NCI-H1105 treated with DMSO at 0.1 percent for 48 hours (cell line): ENCODE data around the gene PLSCR1.
"Not testable (repeated sequence)": the region's sequence is repeated elsewhere in the genome, so short reads cannot be mapped to it uniquely, and the experiment has no call there.

Experiments
- DNase-seq: peaks from one replicate; lab custom pipeline; 2025; lab: John Stamatoyannopoulos, UW

Gene PLSCR1

DNA sequence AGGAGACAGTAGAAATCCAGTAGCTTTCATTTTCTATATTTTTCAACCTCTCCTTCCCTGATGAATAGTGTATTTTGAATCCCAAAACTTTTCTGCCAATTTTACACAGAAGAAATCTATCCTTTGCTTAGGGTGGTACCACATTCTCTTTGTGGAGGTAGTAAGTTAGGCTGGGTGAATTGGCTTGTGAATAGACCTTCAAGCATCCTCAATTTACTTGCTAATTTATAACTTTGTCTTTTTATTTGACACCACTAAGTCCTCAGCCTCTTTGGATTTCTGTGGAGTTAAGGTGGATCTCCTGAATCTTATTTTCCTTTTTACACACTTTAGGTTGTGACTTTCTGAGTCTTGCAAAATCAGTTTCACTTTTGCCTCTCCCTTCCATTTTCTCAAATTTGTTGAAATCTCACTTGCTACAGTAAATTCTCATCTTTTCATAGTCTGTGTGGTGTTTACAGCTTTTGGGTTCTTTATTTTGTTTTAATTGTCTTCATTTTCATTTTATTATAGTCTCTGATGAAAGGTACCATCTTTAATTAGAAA is 5.7 kb upstream of the PLSCR1 start:
- DNase-seq: no peak

DNA sequence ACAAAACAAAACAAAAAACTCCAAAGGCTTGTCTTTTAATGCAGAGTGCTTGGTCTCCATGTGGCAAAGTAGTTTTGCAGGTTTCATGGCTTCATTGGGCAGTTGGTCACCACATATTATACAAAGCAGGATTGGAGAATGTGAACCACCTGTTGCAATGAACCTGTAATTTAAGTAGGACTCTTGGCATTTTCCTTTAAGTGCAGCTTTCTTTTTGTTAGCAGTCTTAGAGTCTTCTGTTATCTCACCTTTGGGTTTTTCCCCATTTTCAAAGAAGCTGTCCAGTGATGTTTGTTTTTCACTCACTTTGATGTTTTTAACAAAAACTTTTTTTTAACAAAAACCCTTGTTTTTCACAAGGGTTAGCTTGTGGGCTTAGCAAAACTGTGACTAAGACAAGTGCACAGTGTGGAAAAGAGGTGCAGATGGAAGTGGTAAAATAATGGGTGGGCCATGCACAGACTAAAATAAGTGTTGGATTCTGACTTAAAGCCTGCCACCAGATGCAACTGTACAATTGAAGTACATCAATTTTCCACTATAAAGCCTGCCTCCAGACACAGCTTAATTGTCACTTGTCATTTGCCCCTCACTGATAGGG is 2.9 kb upstream of the PLSCR1 start:
- no peak for DNase-seq

DNA sequence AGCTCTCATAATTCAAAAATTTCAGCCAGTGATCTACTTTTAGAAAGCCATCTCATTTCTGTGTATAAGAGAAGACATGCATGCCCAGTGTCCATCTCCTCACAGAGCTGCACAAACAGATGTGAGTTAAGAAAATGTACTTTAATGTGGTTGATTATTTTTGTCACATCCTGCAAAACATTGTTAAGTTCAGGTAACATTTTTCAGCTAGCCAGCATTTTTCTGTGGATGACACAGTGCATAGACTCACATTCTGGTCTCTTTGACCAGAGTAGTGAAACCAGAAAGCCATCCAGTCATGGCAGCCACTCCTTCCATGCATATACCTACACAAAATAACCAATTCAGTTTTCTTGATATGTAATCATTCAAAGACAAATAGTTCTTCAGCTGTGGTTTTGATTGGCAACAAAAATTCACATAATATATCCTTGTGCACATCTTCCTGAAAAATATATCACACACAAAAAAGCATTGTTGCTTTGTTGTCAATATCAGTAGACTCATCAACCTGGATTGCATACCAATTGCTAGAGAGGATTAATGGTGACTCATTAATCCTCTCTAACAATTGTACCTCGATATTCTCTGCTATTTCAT is 2.1 kb upstream of the PLSCR1 start:
- DNase-seq: no peak

DNA sequence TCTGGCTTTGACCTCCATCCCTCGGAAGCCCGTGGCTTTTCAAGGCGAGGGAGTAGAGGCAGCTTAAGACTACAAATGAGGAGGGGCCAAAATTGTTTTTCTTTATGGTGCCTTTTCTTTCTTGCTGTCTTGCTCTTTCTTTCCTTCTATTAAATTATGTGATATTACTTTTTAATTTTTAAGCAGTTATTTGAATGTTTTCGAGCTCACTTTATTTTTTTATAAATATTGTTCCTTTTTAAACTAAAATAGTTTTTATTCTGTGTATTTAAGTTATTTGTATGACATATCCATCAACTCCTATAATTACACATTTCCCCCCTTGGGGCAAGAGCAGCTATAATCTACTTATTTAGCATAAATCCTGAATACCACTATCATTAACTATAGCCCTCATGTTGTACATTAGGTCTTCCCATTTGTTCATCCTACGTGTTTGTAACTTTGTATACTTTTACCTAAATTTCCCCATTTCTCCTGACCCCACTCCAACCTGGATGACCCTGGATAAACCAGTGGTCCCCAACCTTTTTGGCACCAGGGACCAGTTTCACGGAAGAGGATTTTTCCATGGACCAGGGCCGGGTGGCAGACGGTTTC is 622 bp upstream of the PLSCR1 start:
- DNase-seq: no peak

DNA sequence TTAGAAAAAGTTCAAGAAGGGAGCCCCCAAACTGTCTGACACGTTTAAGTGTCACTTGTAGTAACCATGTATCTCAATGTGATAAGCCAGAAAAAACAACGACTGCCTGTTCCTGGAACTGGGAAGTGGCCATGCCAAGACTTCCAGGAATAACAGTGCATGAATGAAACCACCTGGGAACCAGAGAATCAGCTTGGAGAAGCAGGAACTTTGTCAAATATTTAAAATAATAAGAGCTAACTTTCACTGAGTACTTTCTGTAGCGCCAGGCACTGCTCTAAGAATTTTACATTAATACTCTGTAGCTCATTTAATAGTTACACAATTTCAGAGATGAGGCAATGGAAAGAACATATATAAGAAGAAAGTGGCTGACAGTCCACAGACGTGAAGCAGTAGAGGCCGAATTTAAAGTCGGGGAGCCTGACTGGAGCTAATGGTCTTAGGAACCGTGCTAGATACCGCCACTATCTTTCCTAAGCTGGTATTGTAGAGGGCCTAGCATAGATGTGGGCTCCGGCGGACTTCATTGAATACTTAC is 876 bp downstream of the PLSCR1 start:
- no peak for DNase-seq

DNA sequence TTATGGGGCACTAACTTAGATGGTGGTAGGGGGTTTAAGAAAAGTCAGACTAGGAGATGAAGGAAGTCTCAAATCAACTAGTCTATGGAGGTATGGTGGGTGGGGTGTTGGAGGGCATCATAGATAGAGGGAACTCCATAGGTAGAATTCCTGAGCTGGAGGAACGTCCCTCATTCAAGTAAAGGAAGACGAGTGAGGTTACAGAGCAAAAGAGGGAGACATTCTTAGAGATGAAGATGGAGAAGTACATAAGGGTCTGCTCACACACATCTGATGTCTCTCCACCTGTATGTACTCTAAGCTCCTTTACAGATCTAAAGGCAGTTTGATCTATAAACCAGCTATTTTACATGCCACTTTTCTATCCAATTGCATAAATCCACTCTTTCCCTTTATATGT is 1.4 kb downstream of the PLSCR1 start:
- no peak for DNase-seq

DNA sequence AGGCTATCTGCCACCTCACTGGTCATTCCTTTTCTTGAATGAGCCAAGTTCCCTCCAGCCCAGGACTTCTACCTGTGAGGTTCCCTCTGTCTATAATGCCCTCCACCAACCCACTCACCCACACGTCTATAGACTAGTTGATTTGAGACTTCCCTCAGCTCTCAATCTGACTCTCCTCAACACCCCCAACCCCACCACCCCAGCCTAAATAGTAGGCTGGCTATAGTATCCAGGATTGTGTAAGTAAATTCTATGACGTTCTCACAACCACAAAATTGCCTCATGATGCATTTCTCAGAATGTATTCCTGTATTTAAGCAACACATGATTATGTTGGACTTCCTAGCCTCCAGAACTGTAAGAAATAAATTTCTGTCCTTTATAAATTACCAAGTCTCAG is 2.2 kb downstream of the PLSCR1 start:
- DNase-seq: no peak

DNA sequence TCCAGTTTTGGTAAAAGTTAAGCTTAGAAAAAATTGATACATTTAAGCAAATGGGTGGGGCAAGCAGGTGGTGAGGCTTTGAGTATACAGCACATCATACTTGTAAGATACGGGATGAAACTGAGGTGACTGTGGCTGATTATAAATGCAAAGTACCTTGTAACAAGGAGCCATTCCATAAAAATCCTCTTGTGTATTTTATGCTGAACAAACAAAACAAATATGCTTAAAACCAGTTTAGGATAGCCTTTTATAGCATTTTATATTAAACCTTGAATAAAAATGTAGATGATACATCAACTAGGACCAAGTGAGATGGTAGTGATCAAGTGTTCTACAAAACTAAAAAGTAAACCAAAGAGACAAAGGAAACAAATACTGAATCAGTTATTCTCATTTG is 3.4 kb downstream of the PLSCR1 start:
- DNase-seq: no peak

DNA sequence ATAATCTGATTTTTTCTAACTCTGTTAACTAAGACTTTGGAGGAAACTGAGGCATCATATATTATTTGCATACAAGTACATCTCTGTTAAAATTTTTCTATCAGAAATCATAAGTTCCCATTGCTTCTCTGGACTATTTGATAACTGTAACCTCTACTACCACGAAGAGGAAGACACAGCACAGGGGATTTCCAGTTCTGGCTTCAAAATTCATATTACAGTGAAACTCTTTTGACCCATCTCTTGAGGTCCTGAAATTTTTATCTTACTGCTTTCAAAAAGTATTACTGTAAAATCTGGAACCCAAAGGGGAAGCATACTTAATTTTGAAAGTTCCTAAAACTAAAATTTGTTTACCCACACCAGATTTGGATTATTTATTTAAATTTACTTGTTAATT is 4.2 kb downstream of the PLSCR1 start:
- no peak for DNase-seq

DNA sequence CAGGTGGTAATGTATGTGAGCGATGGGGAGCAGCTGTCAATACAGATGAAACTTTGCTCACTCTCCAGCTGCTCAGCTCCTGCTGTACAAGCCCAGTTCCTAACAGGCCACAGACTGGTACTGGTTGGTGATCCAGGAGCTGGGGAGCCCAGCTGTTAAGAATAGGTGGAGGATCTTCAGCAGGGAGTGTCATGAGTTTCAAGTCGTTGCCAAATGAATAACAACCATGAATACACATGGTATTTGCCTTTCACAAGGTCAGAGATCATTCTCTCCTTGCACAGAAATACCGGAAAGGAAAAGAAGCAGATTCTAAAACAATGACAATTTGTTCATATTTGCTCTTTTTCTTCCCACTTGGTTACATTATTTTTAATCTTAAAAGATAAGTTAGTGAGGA is 5.1 kb downstream of the PLSCR1 start:
- no peak for DNase-seq

DNA sequence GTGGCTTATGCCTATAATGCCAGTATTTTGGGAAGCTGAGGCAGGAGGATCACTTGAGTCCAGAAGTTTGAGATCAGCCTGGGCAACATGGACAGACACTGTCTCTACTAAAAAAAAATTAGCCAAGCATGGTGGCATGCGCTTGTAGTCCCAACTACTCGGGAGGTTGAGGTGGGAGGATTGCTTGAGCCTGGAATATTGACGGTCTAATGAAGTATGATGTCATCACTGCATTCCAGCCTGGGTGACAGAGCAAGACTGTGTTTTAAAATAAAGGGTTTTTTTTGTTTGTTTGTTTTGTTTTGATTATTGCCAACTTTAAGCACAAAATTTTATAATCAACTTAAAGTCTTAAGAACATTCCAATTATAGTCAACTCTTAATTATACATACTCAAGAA is 6.8 kb downstream of the PLSCR1 start:
- DNase-seq: no peak

DNA sequence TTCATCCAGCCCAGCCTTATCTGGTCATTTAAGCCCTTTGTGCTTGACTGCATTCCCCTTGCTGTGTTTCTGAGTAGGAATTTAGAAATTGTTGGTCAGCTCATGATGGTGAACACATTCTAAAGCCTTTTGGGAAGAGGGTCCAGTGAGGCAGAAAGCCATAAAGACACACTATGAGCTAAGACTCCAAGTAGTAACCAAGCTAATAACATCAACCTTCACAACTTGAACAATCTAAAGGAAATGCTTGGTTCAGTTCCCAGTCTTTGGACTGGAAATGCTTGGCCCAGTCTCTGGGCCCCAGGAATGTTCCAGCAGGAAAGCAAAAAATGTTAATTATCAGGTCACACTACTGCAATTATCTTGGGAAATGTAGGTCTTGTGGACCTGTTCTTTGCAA is 7.7 kb downstream of the PLSCR1 start:
- no peak for DNase-seq

DNA sequence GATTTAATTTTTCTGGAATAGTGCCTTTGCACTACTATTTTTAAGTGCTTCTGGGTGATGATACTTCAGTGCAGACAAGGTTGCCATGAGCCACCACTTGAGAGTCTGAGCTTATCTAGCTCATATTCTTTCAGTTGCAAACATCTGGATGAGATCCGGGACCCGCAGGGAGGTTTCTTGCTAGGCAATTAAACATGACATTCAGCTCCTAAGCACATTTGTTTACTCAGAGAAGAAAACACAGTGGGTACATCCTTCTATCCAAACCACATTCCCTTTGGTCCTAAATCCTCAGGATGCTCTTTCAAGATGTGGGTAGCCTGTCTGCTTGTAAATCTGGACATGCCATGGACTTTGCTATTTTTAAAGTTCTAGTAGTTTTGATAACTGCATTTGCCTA is 12.0 kb downstream of the PLSCR1 start:
- no peak for DNase-seq

DNA sequence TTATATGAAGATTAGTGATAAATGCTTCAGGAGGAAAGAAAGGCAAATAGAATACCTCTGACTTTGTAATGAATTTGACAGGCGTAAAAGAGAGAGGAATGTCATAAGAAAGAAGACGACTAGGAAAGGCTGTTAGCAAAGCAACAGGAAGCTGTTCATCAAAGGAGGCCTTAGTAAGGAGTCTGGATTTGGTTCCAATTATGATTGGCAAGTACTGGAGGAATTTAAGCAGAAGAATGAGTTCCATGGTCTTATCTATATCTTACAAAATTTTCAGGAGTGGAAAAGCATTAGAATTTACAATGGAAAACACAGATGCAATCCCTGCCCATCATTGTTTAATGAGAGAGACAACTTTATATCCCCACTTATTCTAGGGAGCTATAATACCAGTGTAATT is 13.8 kb downstream of the PLSCR1 start:
- DNase-seq: no peak

DNA sequence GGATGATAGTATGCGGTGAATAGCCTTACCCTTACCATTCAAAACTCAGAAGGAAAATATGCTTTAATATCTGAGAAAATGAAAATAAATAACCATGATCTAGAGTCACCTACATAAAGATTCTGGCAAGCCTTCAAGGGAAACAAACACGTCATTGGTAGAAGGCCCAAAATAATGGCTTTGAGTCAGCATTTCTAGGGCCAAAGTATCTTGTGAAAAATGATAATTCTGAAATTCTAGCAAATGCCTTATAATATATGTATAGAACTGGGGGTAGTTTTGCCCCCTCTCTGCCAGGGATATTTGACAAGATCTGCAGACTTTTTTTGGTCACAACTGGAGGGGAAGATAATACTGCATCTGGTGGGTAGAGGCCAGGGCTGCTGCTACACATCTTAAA is 15.4 kb downstream of the PLSCR1 start:
- DNase-seq: no peak

DNA sequence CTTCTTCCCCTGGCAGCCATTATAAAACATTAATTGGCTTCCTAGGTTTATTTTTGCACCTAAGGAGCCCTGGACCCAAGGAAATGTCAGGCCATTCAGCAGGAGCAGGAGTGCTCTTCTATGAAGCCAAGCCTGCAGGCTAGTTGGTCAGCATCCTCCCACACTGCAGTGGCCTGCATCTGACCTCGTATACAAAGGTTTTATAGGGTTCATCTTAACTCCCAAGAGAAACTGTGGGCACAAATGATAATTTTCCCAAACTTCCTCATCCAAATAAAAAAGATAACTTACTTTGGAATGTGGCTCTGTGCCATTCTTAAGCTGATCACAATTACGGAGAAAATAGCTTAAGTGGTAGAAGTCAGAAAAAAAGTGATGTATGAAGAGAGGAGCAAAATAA is 19.4 kb downstream of the PLSCR1 start:
- no peak for DNase-seq

DNA sequence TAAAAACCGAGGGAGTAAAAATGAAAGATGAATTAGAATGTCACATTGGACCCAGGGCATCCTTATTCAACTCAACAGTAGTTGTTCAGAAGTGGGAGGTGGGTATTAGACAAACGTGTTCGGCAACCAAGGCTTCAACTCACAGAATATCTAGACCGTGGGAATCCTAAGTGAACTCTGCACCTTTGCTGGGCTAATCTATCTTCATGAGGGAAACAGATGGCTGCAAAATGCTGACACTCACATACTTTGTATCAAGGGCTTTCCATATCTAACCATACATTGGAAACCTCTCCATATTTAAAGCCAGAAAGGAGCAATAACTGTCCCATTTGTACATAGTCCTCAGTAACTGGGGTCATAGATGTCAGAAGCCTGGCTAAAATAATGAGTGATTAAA is 20.9 kb downstream of the PLSCR1 start:
- no peak for DNase-seq

DNA sequence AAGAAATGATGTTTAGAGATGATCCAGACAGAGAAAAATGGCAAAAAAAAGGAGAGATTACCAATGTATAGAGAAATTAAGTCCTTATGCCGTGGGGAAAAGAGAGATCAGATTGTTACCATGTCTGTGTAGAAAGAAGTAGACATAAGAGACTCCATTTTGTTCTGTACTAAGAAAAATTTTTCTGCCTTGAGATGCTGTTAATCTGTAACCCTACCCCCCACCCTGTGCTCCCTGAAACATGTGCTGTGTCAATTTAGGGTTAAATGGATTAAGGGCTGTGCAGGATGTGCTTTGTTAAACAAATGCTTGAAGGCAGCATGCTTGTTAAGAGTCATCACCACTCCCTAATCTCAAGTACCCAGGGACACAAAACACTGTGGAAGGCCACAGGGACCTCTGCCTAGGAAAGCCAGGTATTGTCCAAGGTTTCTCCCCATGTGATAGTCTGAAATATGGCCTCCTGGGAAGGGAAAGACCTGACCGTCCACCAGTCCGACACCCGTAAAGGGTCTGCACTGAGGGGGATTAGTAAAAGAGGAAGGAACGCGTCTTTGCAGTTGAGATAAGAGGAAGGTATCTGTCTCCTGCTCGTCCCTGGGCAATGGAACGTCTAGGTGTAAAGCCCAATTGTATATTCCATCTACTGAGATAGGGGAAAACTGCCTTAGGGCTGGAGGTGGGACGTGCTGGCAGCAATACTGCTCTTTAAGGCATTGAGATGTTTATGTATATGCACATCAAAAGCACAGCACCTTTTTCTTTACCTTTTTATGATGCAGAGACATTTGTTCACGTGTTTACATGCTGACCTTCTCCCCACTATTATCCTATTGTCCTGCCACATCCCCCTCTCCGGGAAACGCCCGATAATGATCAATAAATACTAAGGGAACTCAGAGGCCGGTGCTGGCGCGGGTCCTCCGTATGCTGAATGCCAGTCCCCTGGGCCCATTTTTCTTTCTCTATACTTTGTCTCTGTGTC is 21.9 kb downstream of the PLSCR1 start:
- not testable (repeated sequence) for DNase-seq

DNA sequence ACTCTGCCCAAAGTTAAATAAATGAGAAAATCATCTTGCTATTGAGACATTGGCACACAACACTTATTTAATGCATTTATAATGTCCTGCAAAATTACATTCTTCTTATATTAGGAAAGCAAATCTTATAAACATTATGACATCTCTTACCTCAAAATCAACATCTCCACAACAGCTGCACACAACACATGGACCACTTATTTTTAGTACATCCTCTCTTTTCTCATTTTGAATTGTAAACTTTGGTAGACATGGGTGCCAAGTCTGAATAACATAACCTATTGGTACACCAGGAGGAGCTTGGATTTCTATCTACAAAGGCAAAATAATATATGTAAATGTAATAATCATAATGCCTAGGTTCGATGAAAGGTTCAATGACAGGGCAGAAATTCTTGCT is 23.0 kb downstream of the PLSCR1 start:
- no peak for DNase-seq

DNA sequence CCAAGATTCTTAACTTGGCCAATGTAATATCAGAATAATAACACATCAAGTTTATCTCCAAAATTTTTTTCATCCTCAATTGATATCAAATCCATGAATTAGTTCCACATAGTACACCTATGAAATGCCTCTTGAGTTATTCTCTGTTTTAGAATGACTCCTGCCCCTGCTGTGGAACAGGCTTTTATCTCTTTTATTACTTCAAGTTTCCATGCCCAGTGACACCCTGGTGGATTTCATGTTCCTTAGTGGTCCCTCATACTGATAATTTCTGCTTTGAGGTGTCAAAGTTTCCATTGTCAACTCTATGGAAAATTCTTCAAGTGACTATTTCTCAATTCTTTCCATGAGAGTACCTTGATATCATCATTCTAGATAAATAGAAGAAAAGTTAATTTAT is 24.6 kb downstream of the PLSCR1 start:
- no peak for DNase-seq

DNA sequence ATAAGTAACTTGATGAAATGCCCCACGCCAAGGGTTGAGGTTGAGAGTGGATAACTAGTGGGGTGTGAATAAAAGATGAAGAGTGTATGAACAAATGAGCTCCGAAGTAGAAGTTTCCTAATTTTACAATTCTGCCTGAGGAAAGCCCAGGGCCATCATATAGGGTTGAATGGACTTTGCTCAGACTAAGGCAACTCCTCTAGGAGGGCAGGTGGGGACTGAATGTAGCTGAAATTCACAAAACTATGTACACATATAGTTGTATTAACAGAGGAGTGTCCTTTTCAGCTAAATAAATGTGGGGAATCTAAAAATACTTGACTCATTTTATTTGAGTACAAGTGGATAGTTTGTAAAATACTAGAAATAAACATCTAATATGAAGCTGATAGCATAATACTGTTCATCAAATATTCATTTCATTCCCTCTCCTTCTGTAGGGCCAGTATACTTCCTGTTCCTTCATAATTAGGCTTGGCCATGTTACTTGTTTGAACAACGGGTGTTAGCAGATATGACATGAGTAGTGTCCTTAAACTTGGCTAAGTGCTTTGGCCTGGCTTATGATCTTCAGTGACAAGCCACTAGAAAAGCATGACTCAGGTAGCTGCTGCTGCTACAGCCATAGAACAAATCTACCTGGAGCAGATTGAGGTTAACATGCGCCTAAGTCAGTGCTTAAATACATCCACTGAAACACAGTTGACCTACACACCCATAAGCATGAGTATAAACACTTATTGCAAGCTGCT is 26.5 kb downstream of the PLSCR1 start:
- DNase-seq: no peak
